Hematopoietic multipotent progenitor cell (in vitro differentiated cells): ENCODE results near the gene SH3RF1. TPM values are rescaled to one million over a fixed set of nuclear protein-coding genes. Genes with fewer than 3 reads are reported as not detected.

ENCODE experiments used
- DNase-seq, 3 donors: peaks; one replicate each; pipeline ENCODE4 v3.0.0-alpha.2; 2011 to 2015; ENCODE audit warnings: low read depth in 2 of 3, low spot score in 2 of 3
- total RNA-seq: library from RNA; depleted of rRNA; stranded (reverse); fragments of >200 nt; gene quantifications from one replicate; pipeline ENCODE4 v1.2.3, GENCODE V29; 2012

SH3RF1 gene
- total RNA-seq, 1 donor: 12.1 TPM

DNA sequence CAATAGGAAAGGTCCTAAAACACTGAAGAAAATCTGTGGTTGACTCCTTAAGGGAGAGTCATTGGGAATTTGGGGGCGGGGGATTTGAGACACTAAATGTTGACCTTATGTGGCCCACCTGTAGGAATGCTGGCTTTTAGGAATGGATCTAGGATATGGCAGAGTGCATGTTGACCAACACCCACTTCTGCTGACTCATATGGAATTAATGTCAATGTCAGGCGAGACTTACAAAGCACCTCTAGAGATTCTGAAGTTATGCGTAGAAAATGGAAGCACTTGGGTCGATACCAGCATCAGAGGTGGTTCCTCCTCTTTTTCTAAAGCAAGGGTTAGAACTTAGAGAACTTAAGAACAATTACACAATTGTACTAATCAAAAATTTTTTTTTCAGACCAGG is 160.1 kb downstream of the SH3RF1 start:
- no peak for DNase-seq

GRCh38 chr4:169109035-169109675 is 161.6 kb downstream of the SH3RF1 start:
- no peak for DNase-seq

DNA sequence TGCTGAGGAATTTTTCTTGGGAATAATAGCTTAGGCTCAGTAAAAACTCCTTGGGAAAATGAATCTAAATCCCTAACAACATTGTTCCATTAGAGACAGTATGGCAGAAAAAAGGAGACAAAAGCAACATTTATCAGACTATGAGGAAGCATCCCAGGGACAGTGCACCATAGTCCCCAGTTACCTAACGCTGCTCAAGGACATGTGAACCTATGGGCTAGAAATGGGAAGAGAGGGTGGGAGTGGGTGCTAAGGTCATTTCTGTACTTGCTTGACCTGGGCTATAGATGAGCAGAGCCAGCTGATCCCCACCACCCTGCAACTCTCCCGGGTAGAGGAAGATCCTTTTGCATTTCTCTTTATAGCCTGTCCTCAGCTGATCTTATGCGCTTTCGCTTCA is 162.5 kb downstream of the SH3RF1 start:
- no peak for DNase-seq

- peak in 1 of 3 donors; percentile 8 for DNase-seq
Measured at GRCh38 chr4:169107528-169107927, 163.2 kb downstream of the SH3RF1 start.

GRCh38 chr4:169106696-169107229 is 164.0 kb downstream of the SH3RF1 start:
- no peak for DNase-seq

GRCh38 chr4:169105620-169106019 is 165.1 kb downstream of the SH3RF1 start:
- DNase-seq: no peak

- DNase-seq: no peak
Measured at GRCh38 chr4:169103966-169104412, 166.8 kb downstream of the SH3RF1 start.

GRCh38 chr4:169102026-169102425 is 168.7 kb downstream of the SH3RF1 start:
- no peak for DNase-seq

GRCh38 chr4:169100670-169101101 is 170.1 kb downstream of the SH3RF1 start:
- DNase-seq: no peak

DNA sequence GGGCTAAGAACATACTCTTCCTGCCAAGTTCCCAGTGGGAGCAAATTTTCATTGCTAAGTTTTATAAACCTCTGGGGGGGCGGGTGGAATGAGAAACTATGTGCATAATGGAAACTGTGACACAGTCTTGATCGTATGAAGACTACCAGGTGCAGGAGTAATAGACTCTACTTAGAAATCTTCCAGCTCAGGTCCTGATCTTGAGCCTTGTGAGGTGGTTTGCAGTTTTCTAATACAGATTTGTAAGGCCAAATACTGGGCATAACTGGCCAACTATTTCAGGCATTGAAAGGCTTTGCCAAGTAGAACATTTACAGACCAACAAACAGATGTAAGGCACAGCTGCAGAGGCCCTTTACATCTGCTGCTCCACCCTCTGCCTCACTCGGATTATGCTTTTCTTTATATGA is 171.0 kb downstream of the SH3RF1 start:
- DNase-seq: peak in 1 of 3 donors; percentile 3

DNA sequence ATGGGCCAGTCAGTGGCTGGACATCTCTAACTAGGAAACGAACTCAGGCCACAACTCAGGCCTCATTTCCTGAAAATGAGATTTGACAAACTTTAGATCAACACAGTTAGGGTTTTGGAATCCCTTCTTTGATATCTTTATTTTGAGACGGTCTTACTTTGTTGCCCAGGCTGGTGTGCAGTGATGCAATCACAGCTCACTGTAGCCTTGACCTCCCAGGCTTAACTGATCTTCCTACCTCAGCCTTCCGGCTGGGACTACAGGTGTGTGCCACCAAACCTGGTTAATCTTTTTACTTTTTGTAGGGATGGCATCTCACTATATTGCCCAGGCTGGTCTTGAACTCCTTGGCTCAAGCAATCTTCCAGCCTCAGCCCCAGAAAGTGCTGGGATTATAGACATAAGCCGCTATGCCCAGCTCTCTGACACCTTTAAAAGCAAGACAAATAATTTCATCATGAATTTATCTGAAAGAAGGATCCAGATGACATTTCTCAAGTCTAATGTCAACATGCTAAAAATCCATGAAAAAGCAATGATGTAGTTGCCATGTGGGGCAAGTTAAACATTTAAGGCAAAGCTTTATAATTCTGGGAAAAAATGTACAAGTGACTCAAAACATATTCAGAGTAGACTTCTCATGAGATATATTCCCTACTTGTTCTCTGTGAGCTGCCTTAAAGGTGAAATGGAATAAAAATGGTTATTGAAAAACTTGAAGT is 171.6 kb downstream of the SH3RF1 start:
- no peak for DNase-seq

GRCh38 chr4:169098532-169098931 is 172.2 kb downstream of the SH3RF1 start:
- DNase-seq: peak in 2 of 3 donors; percentile 79 to 91

DNA sequence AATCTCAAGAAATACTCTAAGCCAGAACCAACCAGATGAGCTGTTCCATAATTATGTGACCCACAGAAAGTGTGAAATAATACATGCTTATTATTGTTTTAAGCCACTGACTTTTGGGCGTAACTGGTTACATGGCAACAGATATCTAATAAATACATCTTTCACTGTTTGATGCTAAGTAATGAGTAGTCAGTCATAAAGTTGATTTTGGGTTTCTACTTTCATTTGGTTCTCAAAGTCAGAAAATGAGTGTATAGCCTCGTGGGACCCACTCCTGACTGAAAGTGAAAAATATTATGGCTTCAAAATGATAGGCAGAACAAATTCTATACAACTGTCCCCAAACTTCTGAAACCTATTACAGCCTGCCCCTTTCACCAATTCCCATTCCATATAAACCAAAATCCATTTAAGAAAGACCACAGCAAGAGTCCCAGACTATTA is 172.7 kb downstream of the SH3RF1 start:
- DNase-seq: no peak

DNA sequence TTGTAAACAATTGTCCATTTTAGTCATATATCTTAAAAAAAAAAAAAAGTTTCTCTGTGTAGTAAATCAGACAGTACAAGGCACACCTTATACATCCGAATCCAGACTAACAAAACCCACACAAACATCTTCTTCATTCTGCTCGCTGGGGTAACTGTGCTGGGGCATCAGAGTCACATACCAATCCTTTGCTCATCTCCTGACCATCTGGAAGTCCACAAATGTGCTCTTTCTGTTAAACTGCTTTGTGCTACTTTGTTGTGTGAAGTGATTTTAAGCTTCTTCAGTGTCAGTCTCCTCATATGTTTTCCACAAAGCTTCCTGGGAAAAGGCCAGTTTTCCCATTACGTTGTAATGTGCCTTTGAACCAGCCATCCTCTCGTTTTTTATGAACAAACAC is 174.5 kb downstream of the SH3RF1 start:
- DNase-seq: no peak

GRCh38 chr4:169094656-169095231 is 176.0 kb downstream of the SH3RF1 start:
- DNase-seq: no peak

DNA sequence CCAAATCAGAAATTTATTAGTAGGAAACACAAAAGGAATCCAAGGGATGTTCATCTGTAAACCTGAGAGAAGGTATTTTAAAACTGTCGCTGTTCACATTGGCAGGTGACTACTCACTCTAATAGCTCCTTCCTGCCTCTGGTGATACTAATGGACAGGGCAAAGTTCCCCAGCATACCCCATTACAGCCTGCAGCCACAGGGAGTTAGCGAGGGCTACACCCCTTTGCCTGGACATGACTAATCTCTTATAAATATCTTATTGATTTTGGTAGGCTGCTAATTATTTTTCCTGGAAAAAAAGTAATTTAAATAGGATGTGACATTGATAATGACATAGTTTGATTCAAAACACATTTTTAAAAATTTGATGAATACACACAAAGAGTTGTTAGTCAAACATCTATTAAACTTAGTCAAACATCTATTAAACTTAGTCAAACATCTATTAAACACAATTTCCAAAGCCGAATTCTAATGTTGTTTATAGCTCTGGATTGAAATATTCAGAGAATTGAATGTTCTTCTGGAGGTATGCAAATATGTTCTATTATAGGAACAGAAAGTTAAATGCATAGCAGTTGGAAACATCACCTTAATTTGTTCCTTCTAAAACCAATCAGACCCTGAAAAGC is 177.8 kb downstream of the SH3RF1 start:
- DNase-seq: no peak

GRCh38 chr4:169090484-169091215 is 180.1 kb downstream of the SH3RF1 start:
- no peak for DNase-seq

GRCh38 chr4:169089004-169089403 is 181.8 kb downstream of the SH3RF1 start:
- no peak for DNase-seq

- DNase-seq: no peak
Measured at GRCh38 chr4:169084954-169085353, 185.8 kb downstream of the SH3RF1 start.

GRCh38 chr4:169080981-169081380 is 189.8 kb downstream of the SH3RF1 start:
- DNase-seq: no peak
